ENCODE measurements around the gene ATP6V0E2.

The ATP6V0E2 gene

DNA sequence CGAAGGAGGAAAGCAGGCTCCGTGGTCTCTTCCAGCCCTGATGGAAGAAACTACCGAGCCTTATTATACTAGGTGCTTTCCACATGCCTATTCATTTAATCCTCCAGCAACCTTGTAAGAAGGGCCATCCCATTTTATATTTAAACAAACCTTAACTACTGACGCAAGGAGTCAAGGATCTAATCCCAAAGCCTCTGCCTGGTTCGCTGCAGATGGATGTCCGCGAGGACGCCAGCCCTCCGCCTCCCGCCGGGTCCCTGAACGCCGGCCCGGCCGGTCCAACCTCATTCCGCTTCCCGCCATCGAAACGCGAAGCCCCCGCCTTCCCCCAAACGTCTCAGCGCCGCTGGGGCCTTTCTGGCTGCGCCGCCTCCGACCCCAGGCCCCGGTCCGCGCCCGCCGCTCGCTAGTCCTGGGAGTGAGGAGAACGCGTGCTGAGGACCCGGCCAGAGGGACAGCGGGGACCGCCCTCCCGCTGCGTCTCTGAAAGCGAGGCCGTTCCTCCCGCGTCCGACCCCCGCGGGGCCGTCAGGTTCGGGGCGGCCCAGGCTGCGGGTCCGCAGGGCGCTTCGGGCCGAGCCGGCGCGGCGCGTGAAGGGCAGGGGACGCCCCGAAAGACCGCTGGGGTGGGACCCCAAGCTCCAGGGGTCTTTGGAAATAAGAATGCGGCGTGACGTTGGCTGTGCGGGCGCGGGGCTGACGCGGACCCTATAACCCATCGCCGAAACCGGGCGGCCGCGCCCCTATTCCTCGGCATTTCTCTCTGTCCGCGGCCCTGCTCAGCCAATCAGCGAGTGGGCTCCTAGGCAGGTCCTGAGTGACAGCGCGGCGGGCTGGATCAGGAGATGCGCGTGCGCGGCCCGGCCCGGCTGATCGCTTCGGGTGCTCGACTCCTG is at the start of gene ATP6V0E2:
ATP6V0E2 (plus strand) TSS at position 896 of the 896 bp plus-strand sequence. CDS start 97 bp downstream, outside the sequence.
- TF ChIP-seq, protein P1, sequence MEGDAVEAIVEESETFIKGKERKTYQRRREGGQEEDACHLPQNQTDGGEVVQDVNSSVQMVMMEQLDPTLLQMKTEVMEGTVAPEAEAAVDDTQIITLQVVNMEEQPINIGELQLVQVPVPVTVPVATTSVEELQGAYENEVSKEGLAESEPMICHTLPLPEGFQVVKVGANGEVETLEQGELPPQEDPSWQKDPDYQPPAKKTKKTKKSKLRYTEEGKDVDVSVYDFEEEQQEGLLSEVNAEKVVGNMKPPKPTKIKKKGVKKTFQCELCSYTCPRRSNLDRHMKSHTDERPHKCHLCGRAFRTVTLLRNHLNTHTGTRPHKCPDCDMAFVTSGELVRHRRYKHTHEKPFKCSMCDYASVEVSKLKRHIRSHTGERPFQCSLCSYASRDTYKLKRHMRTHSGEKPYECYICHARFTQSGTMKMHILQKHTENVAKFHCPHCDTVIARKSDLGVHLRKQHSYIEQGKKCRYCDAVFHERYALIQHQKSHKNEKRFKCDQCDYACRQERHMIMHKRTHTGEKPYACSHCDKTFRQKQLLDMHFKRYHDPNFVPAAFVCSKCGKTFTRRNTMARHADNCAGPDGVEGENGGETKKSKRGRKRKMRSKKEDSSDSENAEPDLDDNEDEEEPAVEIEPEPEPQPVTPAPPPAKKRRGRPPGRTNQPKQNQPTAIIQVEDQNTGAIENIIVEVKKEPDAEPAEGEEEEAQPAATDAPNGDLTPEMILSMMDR (IDR thresholded peaks at IDR 0.05; ENCODE audit: low read depth, low read length, missing control alignments), result no peak
- Histone ChIP-seq H3K27ac (peak within 1 kb of the TSS; percentile 57), H3K4me3 (ENCODE audit: low read depth, low read length) (peak within 1 kb of the TSS; percentile 74), H3K36me3 (replicated peaks) (no peaks in the 10 kb centered on the region), H3K27me3 (replicated peaks) (no peaks in the 10 kb centered on the region)
- DNase-seq, result peak; percentile 91
- in situ Hi-C loops (cut with HindIII; ENCODE audit: low pct_ligation_motif_present, low sequenced_read_pairs), result no loop called here

DNA sequence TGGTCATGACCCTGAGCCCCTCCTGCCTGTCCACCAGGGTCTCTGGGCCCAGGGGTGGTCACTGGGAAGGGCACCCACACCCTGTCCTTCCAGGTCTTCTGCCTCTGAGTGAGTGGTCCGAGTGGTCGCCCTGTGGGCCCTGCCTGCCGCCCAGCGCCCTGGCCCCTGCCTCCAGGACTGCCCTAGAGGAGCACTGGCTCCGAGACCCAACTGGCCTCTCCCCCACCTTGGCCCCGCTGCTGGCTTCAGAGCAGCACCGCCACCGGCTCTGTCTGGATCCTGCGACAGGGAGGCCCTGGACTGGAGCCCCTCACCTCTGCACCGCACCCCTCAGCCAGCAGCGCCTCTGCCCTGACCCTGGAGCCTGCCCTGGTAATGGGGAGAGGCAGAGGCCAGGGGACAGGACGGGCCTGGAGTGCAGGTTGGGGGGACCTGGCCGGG is 49.4 kb upstream of the ATP6V0E2 start:
- Histone ChIP-seq H3K27ac (no peak overlapping the region), H3K27me3 (replicated peaks) (no peaks in the 10 kb centered on the region), H3K36me3 (replicated peaks) (no peaks in the 10 kb centered on the region), H3K4me3 (ENCODE audit: low read depth, low read length) (no peak overlapping the region)
- in situ Hi-C loops (cut with HindIII; ENCODE audit: low pct_ligation_motif_present, low sequenced_read_pairs), result no loop called here
- no peak for DNase-seq
- TF ChIP-seq, protein P1 (IDR thresholded peaks at IDR 0.05; ENCODE audit: low read depth, low read length, missing control alignments), result no peak

DNA sequence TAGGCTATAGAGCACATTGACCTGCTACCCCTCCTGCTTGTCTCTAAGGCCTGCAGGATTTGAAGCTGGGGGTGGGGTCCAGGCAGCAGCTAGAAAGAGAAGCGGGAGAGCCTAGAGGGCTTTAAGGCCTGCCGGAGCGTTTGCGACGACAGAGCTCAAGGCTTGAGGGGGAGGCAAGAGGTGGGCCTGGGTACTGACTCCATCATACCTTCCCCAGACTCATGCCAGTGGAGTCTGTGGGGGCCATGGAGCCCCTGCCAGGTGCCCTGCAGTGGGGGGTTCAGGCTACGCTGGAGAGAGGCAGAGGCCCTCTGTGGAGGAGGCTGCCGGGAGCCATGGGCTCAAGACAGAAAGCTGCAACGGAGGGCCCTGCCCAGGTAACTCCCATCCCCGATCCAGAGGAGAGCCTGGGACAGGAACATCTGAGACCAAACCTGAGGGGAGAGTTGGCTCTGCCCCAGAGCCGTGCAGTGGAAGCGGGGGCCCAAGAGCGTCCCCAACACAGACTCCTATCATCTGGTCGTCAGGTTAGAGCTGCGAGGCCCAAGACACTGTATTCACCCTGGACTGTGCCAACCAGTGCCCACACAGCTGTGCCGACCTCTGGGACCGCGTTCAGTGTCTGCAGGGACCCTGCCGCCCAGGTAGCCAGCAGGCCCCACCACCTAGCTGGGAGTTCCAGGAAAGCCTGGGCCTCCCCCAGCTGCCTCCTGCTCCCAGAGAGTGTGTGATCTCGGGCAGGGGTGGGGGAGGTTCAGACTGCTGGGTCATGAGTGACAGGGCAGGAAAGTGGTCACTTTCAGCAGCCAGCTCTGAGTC is 48.8 kb upstream of the ATP6V0E2 start:
- H3K4me3 ChIP-seq (ENCODE audit: low read depth, low read length), result no peak overlapping the region
- H3K27me3 ChIP-seq (replicated peaks), result no peaks in the 10 kb centered on the region
- TF ChIP-seq, protein P1 (IDR thresholded peaks at IDR 0.05; ENCODE audit: low read depth, low read length, missing control alignments), result no peak
- in situ Hi-C loops (cut with HindIII; ENCODE audit: low pct_ligation_motif_present, low sequenced_read_pairs), result no loop called here
- H3K27ac ChIP-seq, result no peak overlapping the region
- no peak for DNase-seq
- no peaks in the 10 kb centered on the region for H3K36me3 ChIP-seq (replicated peaks)

DNA sequence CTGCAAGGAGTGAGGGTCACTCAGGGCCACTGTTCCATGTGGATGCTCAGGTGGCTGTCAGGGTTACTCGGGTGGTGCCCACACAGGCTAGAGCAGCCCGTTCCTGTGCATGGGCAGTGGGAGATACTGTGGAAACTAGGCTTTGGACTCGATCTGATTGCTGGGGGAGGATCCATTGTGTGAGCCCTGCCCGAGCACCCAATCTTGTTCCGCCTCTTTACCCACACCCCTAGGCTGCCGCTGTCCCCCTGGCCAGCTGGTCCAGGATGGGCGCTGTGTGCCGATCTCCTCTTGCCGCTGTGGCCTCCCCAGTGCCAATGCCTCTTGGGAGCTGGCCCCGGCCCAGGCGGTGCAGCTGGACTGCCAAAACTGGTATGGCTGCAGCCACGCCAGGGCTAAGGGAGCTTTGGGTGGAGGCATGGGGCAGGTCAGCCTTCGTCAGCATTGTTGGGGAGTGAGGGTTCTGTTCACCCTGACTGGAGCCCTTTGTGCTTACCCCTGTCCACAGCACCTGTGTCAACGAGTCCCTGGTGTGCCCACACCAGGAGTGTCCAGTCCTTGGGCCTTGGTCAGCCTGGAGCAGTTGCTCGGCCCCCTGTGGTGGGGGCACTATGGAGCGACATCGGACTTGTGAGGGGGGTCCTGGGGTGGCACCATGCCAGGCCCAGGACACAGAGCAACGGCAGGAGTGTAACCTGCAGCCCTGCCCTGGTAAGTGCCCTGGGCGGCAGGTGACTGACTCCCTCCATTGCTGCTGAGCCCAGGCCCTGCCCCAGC is 48.0 kb upstream of the ATP6V0E2 start:
- TF ChIP-seq, protein P1 (IDR thresholded peaks at IDR 0.05; ENCODE audit: low read depth, low read length, missing control alignments), result no peak
- no peak overlapping the region for H3K4me3 ChIP-seq (ENCODE audit: low read depth, low read length)
- H3K27ac ChIP-seq, result no peak overlapping the region
- DNase-seq, result no peak
- in situ Hi-C loops (cut with HindIII; ENCODE audit: low pct_ligation_motif_present, low sequenced_read_pairs), result no loop called here
- H3K27me3 ChIP-seq (replicated peaks), result no peaks in the 10 kb centered on the region
- H3K36me3 ChIP-seq (replicated peaks), result no peaks in the 10 kb centered on the region

DNA sequence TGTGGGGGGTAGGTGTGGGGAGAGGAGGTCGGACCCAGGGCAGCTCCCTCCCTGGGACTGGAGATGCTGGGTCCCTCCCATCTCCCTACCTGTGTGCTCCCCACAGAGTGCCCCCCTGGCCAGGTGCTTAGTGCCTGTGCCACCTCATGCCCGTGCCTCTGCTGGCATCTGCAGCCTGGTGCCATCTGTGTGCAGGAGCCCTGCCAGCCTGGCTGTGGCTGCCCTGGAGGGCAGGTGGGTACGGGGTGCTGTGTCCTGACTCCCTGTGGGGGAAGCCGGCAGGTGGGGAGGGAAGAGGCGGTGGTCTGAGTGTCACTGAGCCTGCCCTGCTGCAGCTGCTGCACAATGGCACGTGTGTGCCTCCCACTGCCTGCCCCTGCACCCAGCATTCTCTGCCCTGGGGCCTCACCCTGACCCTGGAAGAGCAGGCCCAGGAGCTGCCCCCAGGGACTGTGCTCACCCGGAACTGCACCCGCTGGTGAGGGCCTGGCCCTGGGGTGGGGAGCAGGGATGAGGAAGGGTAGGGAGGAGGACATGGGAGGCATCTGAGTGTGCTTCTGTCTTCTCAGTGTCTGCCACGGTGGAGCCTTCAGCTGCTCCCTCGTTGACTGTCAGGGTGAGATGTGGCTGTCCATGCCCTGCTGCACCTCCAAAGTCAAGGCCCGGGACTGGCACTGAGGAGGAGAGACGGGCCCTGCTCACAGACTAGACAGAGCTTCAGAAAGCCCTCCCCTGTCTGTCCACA is 47.3 kb upstream of the ATP6V0E2 start:
- Histone ChIP-seq H3K27ac (no peak overlapping the region), H3K36me3 (replicated peaks) (no peaks in the 10 kb centered on the region), H3K4me3 (ENCODE audit: low read depth, low read length) (no peak overlapping the region), H3K27me3 (replicated peaks) (no peaks in the 10 kb centered on the region)
- TF ChIP-seq, protein P1 (IDR thresholded peaks at IDR 0.05; ENCODE audit: low read depth, low read length, missing control alignments), result no peak
- in situ Hi-C loops (cut with HindIII; ENCODE audit: low pct_ligation_motif_present, low sequenced_read_pairs), result no loop called here
- no peak for DNase-seq

All from brain microvascular endothelial cell (primary cell).